ENCODE data around the gene CHRNA1. TPM values are rescaled to one million over a fixed set of nuclear protein-coding genes. Genes with fewer than 3 reads are reported as not detected.

Gene CHRNA1
- total and polyA plus RNA-seq, 4 donors, result not detected

GRCh38 chr2:174785481-174785880, 21.2 kb upstream of the CHRNA1 start:
- DNase-seq (ENCODE audit: low spot score), result no peak
- 80% methylated on average over 3 of the region's 3 CpGs for WGBS
- Histone ChIP-seq H3K27me3 (ENCODE audit: control insufficient read depth in 4 of 4, insufficient read depth in 4 of 4, low read length in 3 of 4) (no peaks in the 10 kb centered on the region), H3K9me3 (ENCODE audit: control insufficient read depth in 4 of 4, low read length in 3 of 4) (no peaks in the 10 kb centered on the region), H3K4me3 (ENCODE audit: low read depth in 1 of 3, low read length in 3 of 3) (no peak overlapping the region), H3K27ac (ENCODE audit: low read depth in 1 of 2, low read length in 2 of 2) (no peak overlapping the region), H3K36me3 (ENCODE audit: control insufficient read depth in 4 of 4, insufficient read depth in 3 of 4, low read depth in 1 of 4, low read length in 3 of 4) (no peaks in the 10 kb centered on the region), H3K4me1 (ENCODE audit: control insufficient read depth in 4 of 4, insufficient read depth in 4 of 4, low read length in 3 of 4) (no peaks in the 10 kb centered on the region), H3K9ac (ENCODE audit: low read depth in 1 of 2, low read length in 2 of 2) (no peak overlapping the region)
- TF ChIP-seq HNF4G (IDR thresholded peaks at IDR 0.05) (no peak), GABPA (IDR thresholded peaks at IDR 0.05 in 1 of 2, conservative IDR thresholded peaks at IDR 0.05 in 1 of 2) (no peak), YY1 (IDR thresholded peaks at IDR 0.05) (no peak), TAF1 (conservative IDR thresholded peaks at IDR 0.05) (no peak), ZBTB33 (IDR thresholded peaks at IDR 0.05) (no peak), CTCF (IDR thresholded peaks at IDR 0.05; ENCODE audit: low read depth, low read length, missing input control) (no peak), REST (IDR thresholded peaks at IDR 0.05) (no peak), RXRA (IDR thresholded peaks at IDR 0.05) (no peak), MAX (IDR thresholded peaks at IDR 0.05) (no peak), FOXA1 (IDR thresholded peaks at IDR 0.05) (no peak), FOXA2 (IDR thresholded peaks at IDR 0.05) (no peak), NR2F2 (IDR thresholded peaks at IDR 0.05) (no peak), SP1 (IDR thresholded peaks at IDR 0.05) (no peak), ATF3 (IDR thresholded peaks at IDR 0.05) (no peak)

- H3K27ac ChIP-seq (ENCODE audit: low read depth in 1 of 2, low read length in 2 of 2), result no peak overlapping the region
- DNase-seq (ENCODE audit: low spot score), result no peak
- H3K36me3 ChIP-seq (ENCODE audit: control insufficient read depth in 4 of 4, insufficient read depth in 3 of 4, low read depth in 1 of 4, low read length in 3 of 4), result no peaks in the 10 kb centered on the region
- H3K4me1 ChIP-seq (ENCODE audit: control insufficient read depth in 4 of 4, insufficient read depth in 4 of 4, low read length in 3 of 4), result no peaks in the 10 kb centered on the region
- TF ChIP-seq FOXA1 (IDR thresholded peaks at IDR 0.05), result no peak
- no peak for TF ChIP-seq GABPA (IDR thresholded peaks at IDR 0.05 in 1 of 2, conservative IDR thresholded peaks at IDR 0.05 in 1 of 2)
- TF ChIP-seq TAF1 (conservative IDR thresholded peaks at IDR 0.05), result no peak
- TF ChIP-seq NR2F2 (IDR thresholded peaks at IDR 0.05), result no peak
- TF ChIP-seq HNF4A (conservative IDR thresholded peaks at IDR 0.05), result no peak
- no peak for TF ChIP-seq RXRA (IDR thresholded peaks at IDR 0.05)
- no peak for TF ChIP-seq MAX (IDR thresholded peaks at IDR 0.05)
- no peak for TF ChIP-seq RAD21 (IDR thresholded peaks at IDR 0.05)
- TF ChIP-seq YY1 (IDR thresholded peaks at IDR 0.05), result no peak
- TF ChIP-seq ZBTB33 (IDR thresholded peaks at IDR 0.05), result no peak
- TF ChIP-seq JUND (IDR thresholded peaks at IDR 0.05), result no peak
- TF ChIP-seq REST (IDR thresholded peaks at IDR 0.05), result no peak
- no peak for TF ChIP-seq EGR1 (IDR thresholded peaks at IDR 0.05; ENCODE audit: low read depth in 2 of 2)
- no peak for TF ChIP-seq HNF4G (IDR thresholded peaks at IDR 0.05)
- TF ChIP-seq SP1 (IDR thresholded peaks at IDR 0.05), result no peak
- no peak overlapping the region for H3K4me3 ChIP-seq (ENCODE audit: low read depth in 1 of 3, low read length in 3 of 3)
- no peaks in the 10 kb centered on the region for H3K9me3 ChIP-seq (ENCODE audit: control insufficient read depth in 4 of 4, low read length in 3 of 4)
- H3K27me3 ChIP-seq (ENCODE audit: control insufficient read depth in 4 of 4, insufficient read depth in 4 of 4, low read length in 3 of 4), result no peaks in the 10 kb centered on the region
- H3K9ac ChIP-seq (ENCODE audit: low read depth in 1 of 2, low read length in 2 of 2), result no peak overlapping the region
- WGBS, result 85% methylated on average over 5 of the region's 5 CpGs
These were observed 20.6 kb upstream of the CHRNA1 start for GRCh38 chr2:174784909-174785308.
